A549 treated with Mapracorat at 1 μM for 4 hours (cell line): ENCODE results near the gene ZNF729. TPM values are rescaled to one million over a fixed set of nuclear protein-coding genes. Genes with fewer than 3 reads are reported as not detected.

ENCODE experiments used
- total RNA-seq: library from RNA; stranded (reverse); fragments of 200-300 nt; extraction: Qiagen RNA extraction; gene quantifications from 5 replicates; pipeline ENCODE4 v1.2.3, GENCODE V29; 2022

ZNF729 gene
- total RNA-seq = not detected in 5 replicates

GRCh38 chr19:22286151-22286810, at the start of gene ZNF729:
TSS of gene ZNF729 (plus strand) at chr19:22286441. CDS start at chr19:22286526, 85 bp downstream.

Other genes starting within 250 kb of the ZNF729 start
- gene ZNF257, start 234.0 kb upstream of the ZNF729 start, total RNA-seq = not detected in 5 replicates
- gene ZNF676, start 89.5 kb upstream of the ZNF729 start, total RNA-seq = not detected in 5 replicates
- not detected in 5 replicates for gene ZNF98, start 135.9 kb downstream of the ZNF729 start, total RNA-seq